Tibial nerve (tissue), 4 donors: ENCODE data around the gene SPTLC1. TPM values are rescaled to one million over a fixed set of nuclear protein-coding genes. Genes with fewer than 3 reads are reported as not detected.
"Not testable (repeated sequence)": the region's sequence is repeated elsewhere in the genome, so short reads cannot be mapped to it uniquely, and the experiment has no call there.

Source experiments
- DNase-seq, 2 donors: peaks; one replicate each; pipeline ENCODE4 v3.0.0-alpha.2; 2019; ENCODE audit warnings: low spot score in 2 of 2
- H3K27ac ChIP-seq, 4 donors: fragments of 200-600 bp; sonication (generic) in 3 of 4; one replicate each; pipeline ENCODE4 v1.5.1; 2017 to 2019; ENCODE audit warnings: mild to moderate bottlenecking in 1 of 4
- H3K27me3 ChIP-seq, 2 donors: fragments of 200-600 bp; sonication (generic) in 1 of 2; one replicate each; pipeline versions ENCODE4 v1.5.1 to v1.6.0; 2017 to 2019
- H3K36me3 ChIP-seq, 3 donors: fragments of 200-600 bp; sonication (generic); one replicate each; pipeline ENCODE4 v1.5.1; 2018 to 2019
- H3K4me1 ChIP-seq, 4 donors: fragments of 200-600 bp; sonication (generic) in 3 of 4; one replicate each; pipeline ENCODE4 v1.5.1; 2017 to 2019
- H3K4me3 ChIP-seq, 4 donors: fragments of 200-600 bp; sonication (generic) in 3 of 4; one replicate each; pipeline ENCODE4 v1.5.1; 2017 to 2019; ENCODE audit warnings: mild to moderate bottlenecking in 1 of 4, moderate library complexity in 1 of 4
- H3K9me3 ChIP-seq, 4 donors: fragments of 200-600 bp; sonication (generic) in 3 of 4; one replicate each; pipeline ENCODE4 v1.5.1; 2017 to 2019
- CTCF ChIP-seq, 5 experiments: fragments of 200-600 bp in 3 of 5; fragments of 450-650 bp in 2 of 5; sonication (generic) in 3 of 5; IDR thresholded peaks; one replicate each; pipeline ENCODE4 v1.5.1; 2016 to 2019; ENCODE audit warnings: antibody characterized with exemption in 5 of 5, mild to moderate bottlenecking in 3 of 5, moderate library complexity in 2 of 5
- EP300 ChIP-seq, 2 donors: sonication (generic); formaldehyde crosslinking; IDR thresholded peaks; one replicate each; pipeline ENCODE4 v1.6.1; 2017; ENCODE audit warnings: antibody characterized with exemption in 2 of 2, mild to moderate bottlenecking in 1 of 2
- POLR2A ChIP-seq, 2 donors: fragments of 450-650 bp; IDR thresholded peaks; one replicate each; pipeline ENCODE4 v1.6.1; 2017; ENCODE audit warnings: antibody characterized with exemption in 2 of 2, mild to moderate bottlenecking in 2 of 2, moderate library complexity in 2 of 2
- WGBS, 2 donors: methylation state at CpG; one replicate each; pipeline ENCODE4 v1.1.5; 2018; 5-methylcytosine and 5-hydroxymethylcytosine counted together
- total RNA-seq, 4 donors: library from RNA; depleted of rRNA; stranded (reverse); fragments of >200 nt; gene quantifications; one replicate each; pipeline ENCODE4 v1.1.0, GENCODE V29; 2016

The SPTLC1 gene
- total RNA-seq, 4 donors from 2014 or later: 67.9 to 81.8 (median 76.0) TPM

GRCh38 chr9:92147852-92148180 is 32.6 kb upstream of the SPTLC1 start:
- H3K27me3 ChIP-seq: no peaks in the 10 kb centered on the region
- H3K4me1 ChIP-seq: peaks cover 0 to 19% (median 9%) of the 10 kb centered on the region in 4 donors
- no peak for DNase-seq
- H3K9me3 ChIP-seq: no peaks in the 10 kb centered on the region
- no peaks in the 10 kb centered on the region for H3K36me3 ChIP-seq
- peak overlapping the region; percentile 30 to 63 (median 58) for H3K27ac ChIP-seq
- no peak overlapping the region for H3K4me3 ChIP-seq
- no peak for TF ChIP-seq CTCF (IDR thresholded peaks at IDR 0.05)
- no peak for TF ChIP-seq EP300 (IDR thresholded peaks at IDR 0.05)
- TF ChIP-seq POLR2A (IDR thresholded peaks at IDR 0.05): no peak
- 77 to 79% methylated on average over 7 of the region's 8 CpGs for WGBS, 2 donors

- Histone ChIP-seq H3K4me1 (peaks cover 0 to 19% (median 9%) of the 10 kb centered on the region in 4 donors), H3K36me3 (no peaks in the 10 kb centered on the region), H3K9me3 (no peaks in the 10 kb centered on the region), H3K4me3 (peak overlapping the region in 1 of 4 donors; percentile 0), H3K27me3 (no peaks in the 10 kb centered on the region), H3K27ac (peak overlapping the region; percentile 30 to 63 (median 58))
- TF ChIP-seq CTCF (IDR thresholded peaks at IDR 0.05) (no peak), POLR2A (IDR thresholded peaks at IDR 0.05) (no peak), EP300 (IDR thresholded peaks at IDR 0.05) (no peak)
- no peak for DNase-seq
- WGBS, 2 donors: 12 to 16% methylated on average over 19 to 20 of the region's 21 CpGs
Observed at GRCh38 chr9:92147030-92147851, 32.0 kb upstream of the SPTLC1 start.

GRCh38 chr9:92146610-92147009 is 31.4 kb upstream of the SPTLC1 start:
- H3K36me3 ChIP-seq: no peaks in the 10 kb centered on the region
- WGBS, 2 donors: 12 to 16% methylated on average over 3 of the region's 3 CpGs
- peaks cover 0 to 20% (median 9%) of the 10 kb centered on the region in 4 donors for H3K4me1 ChIP-seq
- DNase-seq: no peak
- H3K4me3 ChIP-seq: no peak overlapping the region
- peak overlapping the region; percentile 30 to 63 (median 58) for H3K27ac ChIP-seq
- peaks cover 0 to 1% of the 10 kb centered on the region in 2 donors for H3K27me3 ChIP-seq
- TF ChIP-seq POLR2A (IDR thresholded peaks at IDR 0.05) (no peak), CTCF (IDR thresholded peaks at IDR 0.05) (no peak), EP300 (IDR thresholded peaks at IDR 0.05) (no peak)
- no peaks in the 10 kb centered on the region for H3K9me3 ChIP-seq

GRCh38 chr9:92145784-92146183 is 30.6 kb upstream of the SPTLC1 start:
- not testable (repeated sequence) for H3K36me3 ChIP-seq, H3K27me3 ChIP-seq, H3K4me3 ChIP-seq, DNase-seq, H3K9me3 ChIP-seq
- WGBS, 2 donors: 95 to 99% methylated on average over 3 of the region's 3 CpGs
- H3K27ac ChIP-seq: peak overlapping the region in 1 of 4 donors; percentile 63
- H3K4me1 ChIP-seq: peaks cover 0 to 28% (median 10%) of the 10 kb centered on the region in 4 donors

GRCh38 chr9:92142329-92142728 is 27.1 kb upstream of the SPTLC1 start:
- 53 to 77% methylated on average over 6 to 8 of the region's 8 CpGs for WGBS, 2 donors
- Histone ChIP-seq H3K9me3 (no peaks in the 10 kb centered on the region), H3K36me3 (no peaks in the 10 kb centered on the region), H3K27me3 (peaks cover 0 to 3% of the 10 kb centered on the region in 2 donors), H3K4me1 (peaks cover 0 to 41% (median 12%) of the 10 kb centered on the region in 4 donors), H3K4me3 (no peak overlapping the region), H3K27ac (no peak overlapping the region)
- TF ChIP-seq CTCF (IDR thresholded peaks at IDR 0.05) (no peak), POLR2A (IDR thresholded peaks at IDR 0.05) (no peak), EP300 (IDR thresholded peaks at IDR 0.05) (no peak)
- DNase-seq: no peak
